Hair follicular keratinocyte (primary cell): ENCODE results near the gene NANOG. TPM values are rescaled to one million over a fixed set of nuclear protein-coding genes. Genes with fewer than 3 reads are reported as not detected.

Source experiments
- total RNA-seq: library from RNA; depleted of rRNA; stranded (reverse); fragments of >200 nt; gene quantifications from 2 replicates; pipeline ENCODE4 v1.2.3, GENCODE V29; 2015

NANOG gene
- not detected in 2 replicates for total RNA-seq

DNA sequence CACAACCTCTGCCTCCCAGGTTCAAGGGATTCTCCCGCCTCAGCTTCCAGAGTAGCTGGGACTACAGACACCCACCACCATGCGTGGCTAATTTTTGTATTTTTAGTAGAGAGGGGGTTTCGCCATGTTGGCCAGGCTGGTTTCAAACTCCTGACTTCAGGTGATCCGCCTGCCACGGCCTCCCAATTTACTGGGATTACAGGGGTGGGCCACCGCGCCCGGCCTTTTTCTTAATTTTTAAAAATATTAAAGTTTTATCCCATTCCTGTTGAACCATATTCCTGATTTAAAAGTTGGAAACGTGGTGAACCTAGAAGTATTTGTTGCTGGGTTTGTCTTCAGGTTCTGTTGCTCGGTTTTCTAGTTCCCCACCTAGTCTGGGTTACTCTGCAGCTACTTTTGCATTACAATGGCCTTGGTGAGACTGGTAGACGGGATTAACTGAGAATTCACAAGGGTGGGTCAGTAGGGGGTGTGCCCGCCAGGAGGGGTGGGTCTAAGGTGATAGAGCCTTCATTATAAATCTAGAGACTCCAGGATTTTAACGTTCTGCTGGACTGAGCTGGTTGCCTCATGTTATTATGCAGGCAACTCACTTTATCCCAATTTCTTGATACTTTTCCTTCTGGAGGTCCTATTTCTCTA lies at the start of gene NANOG:
Gene NANOG (plus strand): TSS at position 519 of the 645 bp plus-strand sequence. CDS start 213 bp downstream, outside the sequence.

DNA sequence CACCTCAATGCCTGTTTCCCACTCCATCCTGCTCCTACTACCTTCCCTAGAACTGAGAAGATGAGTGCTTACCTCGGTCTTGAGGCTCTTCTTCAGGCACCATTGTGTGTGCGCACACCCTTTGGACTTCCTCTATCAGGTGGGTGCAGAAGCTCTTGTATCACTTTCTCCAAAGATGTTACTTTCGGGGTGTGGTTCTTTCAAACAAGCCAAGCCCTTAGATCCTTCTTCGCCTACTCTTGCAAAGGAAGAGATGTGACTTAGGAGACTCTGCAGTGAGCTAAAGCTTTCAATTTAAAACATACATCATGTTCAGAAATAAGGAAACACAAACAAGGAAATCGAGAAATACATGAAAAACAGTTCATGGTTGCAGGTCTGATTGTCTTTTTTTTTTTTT lies 42.0 kb upstream of the NANOG start, which contains the start of gene CLEC4C:
Gene CLEC4C (minus strand): TSS at position 130 of the 400 bp plus-strand sequence. CDS start 27 bp downstream, at position 103.

Other genes with a start within 250 kb of the NANOG start
- not detected in 2 replicates for gene APOBEC1, start 123.5 kb upstream of the NANOG start, total RNA-seq
- not detected in 2 replicates for gene GDF3, start 93.6 kb upstream of the NANOG start, total RNA-seq
- not detected in 2 replicates for gene DPPA3, start 78.0 kb upstream of the NANOG start, total RNA-seq
- gene CLEC4C, start 42.0 kb upstream of the NANOG start, total RNA-seq, result not detected in 2 replicates
- not detected in 2 replicates for gene NANOGNB, start 24.2 kb upstream of the NANOG start, total RNA-seq
- not detected in 2 replicates for gene SLC2A14, start 83.5 kb downstream of the NANOG start, total RNA-seq
- gene SLC2A3, start 146.8 kb downstream of the NANOG start, total RNA-seq, result 19.3 and 29.6 TPM in 2 replicates
- 6.3 and 7.3 TPM in 2 replicates for gene FOXJ2, start 243.3 kb downstream of the NANOG start, total RNA-seq